ENCODE results near the gene GRIN1. TPM values are rescaled to one million over a fixed set of nuclear protein-coding genes. Genes with fewer than 3 reads are reported as not detected.

The GRIN1 gene
- total and polyA plus RNA-seq, 2 experiments from 2014 or later = not detected

DNA sequence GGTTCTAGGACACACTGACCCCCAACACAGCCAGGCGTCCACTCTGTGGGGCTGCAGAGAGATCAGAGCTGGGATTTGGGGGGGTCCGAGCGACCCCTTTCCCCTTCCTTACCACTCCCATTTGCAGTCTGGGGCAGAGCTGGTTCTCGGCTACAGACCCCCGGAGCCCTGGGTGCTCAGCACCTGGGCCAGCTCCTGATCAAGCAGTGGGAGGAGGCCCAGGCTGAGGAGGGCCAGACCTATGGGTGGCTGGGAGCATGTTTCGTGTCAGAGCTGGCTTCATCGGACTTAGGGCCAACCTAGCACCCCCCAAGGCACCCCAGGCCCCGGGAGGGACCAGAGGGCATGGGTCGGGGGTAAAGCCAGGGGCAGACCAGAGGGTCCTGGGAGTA is 7.6 kb downstream of the GRIN1 start:
- H3K27ac ChIP-seq = no peak overlapping the region
- no peak for DNase-seq (ENCODE audit: low spot score)
- H3K27me3 ChIP-seq = peaks cover 19% of the 10 kb centered on the region
- no peaks in the 10 kb centered on the region for H3K36me3 ChIP-seq (replicated peaks; ENCODE audit: insufficient read depth, low read depth)
- WGBS (ENCODE audit: low lambda C conversion rate, missing lambda C conversion rate) = 62% methylated on average over 8 of the region's 9 CpGs
- H2AFZ ChIP-seq = no peak overlapping the region
- H3K4me2 ChIP-seq = no peak overlapping the region
- no peak overlapping the region for H3K4me3 ChIP-seq
- no peaks in the 10 kb centered on the region for H3K9me2 ChIP-seq (replicated peaks; ENCODE audit: insufficient read depth)
- H3K9me3 ChIP-seq (ENCODE audit: low read depth) = no peaks in the 10 kb centered on the region
- H4K20me1 ChIP-seq (ENCODE audit: insufficient read depth, poor library complexity, severe bottlenecking) = no peaks in the 10 kb centered on the region
- H3K79me2 ChIP-seq = no peaks in the 10 kb centered on the region
- H3K4me1 ChIP-seq (ENCODE audit: insufficient read depth) = no peaks in the 10 kb centered on the region
- TF ChIP-seq EZH2 (IDR thresholded peaks at IDR 0.05; ENCODE audit: borderline replicate concordance) = no peak
- TF ChIP-seq CTCF (IDR thresholded peaks at IDR 0.05; ENCODE audit: poor library complexity) = no peak
- TF ChIP-seq EZH2phosphoT487 (IDR thresholded peaks at IDR 0.05; ENCODE audit: low read depth, severe bottlenecking, unreplicated experiment) = no peak

GRCh38 chr9:137147091-137147792 is 8.3 kb downstream of the GRIN1 start:
- H3K4me1 ChIP-seq (ENCODE audit: insufficient read depth) = no peaks in the 10 kb centered on the region
- TF ChIP-seq EZH2 (IDR thresholded peaks at IDR 0.05; ENCODE audit: borderline replicate concordance) (no peak), EZH2phosphoT487 (IDR thresholded peaks at IDR 0.05; ENCODE audit: low read depth, severe bottlenecking, unreplicated experiment) (no peak), CTCF (IDR thresholded peaks at IDR 0.05; ENCODE audit: poor library complexity) (no peak)
- H3K27ac ChIP-seq = no peak overlapping the region
- no peak overlapping the region for H3K4me2 ChIP-seq
- H2AFZ ChIP-seq = no peak overlapping the region
- H3K36me3 ChIP-seq (replicated peaks; ENCODE audit: insufficient read depth, low read depth) = no peaks in the 10 kb centered on the region
- H3K27me3 ChIP-seq = peaks cover 12% of the 10 kb centered on the region
- H3K79me2 ChIP-seq = no peaks in the 10 kb centered on the region
- 94% methylated on average over 24 of the region's 26 CpGs for WGBS (ENCODE audit: low lambda C conversion rate, missing lambda C conversion rate)
- no peak overlapping the region for H3K4me3 ChIP-seq
- no peak for DNase-seq (ENCODE audit: low spot score)
- H3K9me3 ChIP-seq (ENCODE audit: low read depth) = no peaks in the 10 kb centered on the region
- no peaks in the 10 kb centered on the region for H3K9me2 ChIP-seq (replicated peaks; ENCODE audit: insufficient read depth)
- H4K20me1 ChIP-seq (ENCODE audit: insufficient read depth, poor library complexity, severe bottlenecking) = no peaks in the 10 kb centered on the region

- DNase-seq (ENCODE audit: low spot score) = no peak
- H3K79me2 ChIP-seq = no peaks in the 10 kb centered on the region
- peaks cover 7% of the 10 kb centered on the region for H3K27me3 ChIP-seq
- H3K4me2 ChIP-seq = no peak overlapping the region
- no peaks in the 10 kb centered on the region for H3K36me3 ChIP-seq (replicated peaks; ENCODE audit: insufficient read depth, low read depth)
- H4K20me1 ChIP-seq (ENCODE audit: insufficient read depth, poor library complexity, severe bottlenecking) = no peaks in the 10 kb centered on the region
- WGBS (ENCODE audit: low lambda C conversion rate, missing lambda C conversion rate) = 50% methylated on average over 10 of the region's 24 CpGs
- no peaks in the 10 kb centered on the region for H3K9me3 ChIP-seq (ENCODE audit: low read depth)
- H2AFZ ChIP-seq = no peak overlapping the region
- no peak for TF ChIP-seq EZH2phosphoT487 (IDR thresholded peaks at IDR 0.05; ENCODE audit: low read depth, severe bottlenecking, unreplicated experiment)
- no peak for TF ChIP-seq EZH2 (IDR thresholded peaks at IDR 0.05; ENCODE audit: borderline replicate concordance)
- no peaks in the 10 kb centered on the region for H3K9me2 ChIP-seq (replicated peaks; ENCODE audit: insufficient read depth)
- H3K27ac ChIP-seq = no peak overlapping the region
- H3K4me3 ChIP-seq = no peak overlapping the region
- no peaks in the 10 kb centered on the region for H3K4me1 ChIP-seq (ENCODE audit: insufficient read depth)
Observed at GRCh38 chr9:137147793-137148160, 8.8 kb downstream of the GRIN1 start.

GRCh38 chr9:137148242-137148641 is 9.3 kb downstream of the GRIN1 start:
- H3K27ac ChIP-seq = no peak overlapping the region
- peaks cover 4% of the 10 kb centered on the region for H3K27me3 ChIP-seq
- no peak overlapping the region for H2AFZ ChIP-seq
- no peaks in the 10 kb centered on the region for H3K9me3 ChIP-seq (ENCODE audit: low read depth)
- no peaks in the 10 kb centered on the region for H3K79me2 ChIP-seq
- no peaks in the 10 kb centered on the region for H4K20me1 ChIP-seq (ENCODE audit: insufficient read depth, poor library complexity, severe bottlenecking)
- H3K4me1 ChIP-seq (ENCODE audit: insufficient read depth) = no peaks in the 10 kb centered on the region
- DNase-seq (ENCODE audit: low spot score) = no peak
- H3K36me3 ChIP-seq (replicated peaks; ENCODE audit: insufficient read depth, low read depth) = no peaks in the 10 kb centered on the region
- H3K4me2 ChIP-seq = no peak overlapping the region
- no peak for TF ChIP-seq EZH2 (IDR thresholded peaks at IDR 0.05; ENCODE audit: borderline replicate concordance)
- no peak for TF ChIP-seq CTCF (IDR thresholded peaks at IDR 0.05; ENCODE audit: poor library complexity)
- no peak for TF ChIP-seq EZH2phosphoT487 (IDR thresholded peaks at IDR 0.05; ENCODE audit: low read depth, severe bottlenecking, unreplicated experiment)
- WGBS (ENCODE audit: low lambda C conversion rate, missing lambda C conversion rate) = 87% methylated on average over 24 of the region's 27 CpGs
- no peak overlapping the region for H3K4me3 ChIP-seq
- H3K9me2 ChIP-seq (replicated peaks; ENCODE audit: insufficient read depth) = no peaks in the 10 kb centered on the region

Measured in hepatocyte (in vitro differentiated cells).